Spleen (tissue), 7 donors: Measurements from ENCODE around the gene LRRC72.

Experiments used
- POLR2A ChIP-seq, 3 donors: fragments of 450-650 bp; IDR thresholded peaks; one replicate each; pipeline ENCODE4 v1.5.1; 2017; ENCODE audit warnings: antibody characterized with exemption in 3 of 3, mild to moderate bottlenecking in 1 of 3
- TF ChIP-seq, protein P1 (sequence below), 11 experiments: fragments of 200-600 bp in 7 of 11; fragments of 450-650 bp in 4 of 11; sonication (generic) in 4 of 11; IDR thresholded peaks in 8 of 11; conservative IDR thresholded peaks in 3 of 11; 1 replicate in 7 of 11; 2 replicates in 4 of 11; pipeline versions ENCODE4 v1.4.0 to v1.8.0; 2016 to 2021; ENCODE audit warnings: antibody characterized with exemption in 11 of 11, inconsistent platforms in 4 of 11, mild to moderate bottlenecking in 1 of 11
- donor health status: DM: no; HTN: no; CAD: no; lungs with moderate emphysema.
- donor health status: DM: no; HTN: no; CAD: no.
- donor health status: DM: no; HTN: no; CAD: no.

DNA sequence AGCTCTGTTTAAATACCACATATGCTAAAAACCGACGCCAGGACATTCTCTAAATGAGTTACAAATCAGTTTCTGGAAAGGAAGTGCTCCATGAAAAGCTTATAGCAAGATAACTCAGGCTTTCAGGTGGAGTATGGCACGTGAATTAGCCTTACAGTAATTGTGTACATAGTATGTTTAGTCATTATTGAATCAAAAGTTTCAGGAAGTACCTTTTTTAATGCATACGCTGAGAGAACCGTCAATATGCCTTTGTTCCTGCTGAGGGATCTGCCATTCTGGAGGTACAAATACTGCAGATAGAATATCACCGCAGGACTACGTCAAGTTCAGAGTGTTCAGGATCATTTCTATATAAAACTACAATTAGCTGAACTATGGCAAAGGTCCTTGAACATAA lies 73.2 kb downstream of the LRRC72 start:
- TF ChIP-seq, protein P1, sequence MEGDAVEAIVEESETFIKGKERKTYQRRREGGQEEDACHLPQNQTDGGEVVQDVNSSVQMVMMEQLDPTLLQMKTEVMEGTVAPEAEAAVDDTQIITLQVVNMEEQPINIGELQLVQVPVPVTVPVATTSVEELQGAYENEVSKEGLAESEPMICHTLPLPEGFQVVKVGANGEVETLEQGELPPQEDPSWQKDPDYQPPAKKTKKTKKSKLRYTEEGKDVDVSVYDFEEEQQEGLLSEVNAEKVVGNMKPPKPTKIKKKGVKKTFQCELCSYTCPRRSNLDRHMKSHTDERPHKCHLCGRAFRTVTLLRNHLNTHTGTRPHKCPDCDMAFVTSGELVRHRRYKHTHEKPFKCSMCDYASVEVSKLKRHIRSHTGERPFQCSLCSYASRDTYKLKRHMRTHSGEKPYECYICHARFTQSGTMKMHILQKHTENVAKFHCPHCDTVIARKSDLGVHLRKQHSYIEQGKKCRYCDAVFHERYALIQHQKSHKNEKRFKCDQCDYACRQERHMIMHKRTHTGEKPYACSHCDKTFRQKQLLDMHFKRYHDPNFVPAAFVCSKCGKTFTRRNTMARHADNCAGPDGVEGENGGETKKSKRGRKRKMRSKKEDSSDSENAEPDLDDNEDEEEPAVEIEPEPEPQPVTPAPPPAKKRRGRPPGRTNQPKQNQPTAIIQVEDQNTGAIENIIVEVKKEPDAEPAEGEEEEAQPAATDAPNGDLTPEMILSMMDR (IDR thresholded peaks at IDR 0.05 in 8 of 11, conservative IDR thresholded peaks at IDR 0.05 in 3 of 11), result no peak
- TF ChIP-seq POLR2A (IDR thresholded peaks at IDR 0.05), result no peak
